Measurements from ENCODE around the gene GLUL.
"Not testable (repeated sequence)": the region's sequence is repeated elsewhere in the genome, so short reads cannot be mapped to it uniquely, and the experiment has no call there.

GLUL gene

GRCh38 chr1:182394055-182394775 is 2.6 kb upstream of the GLUL start:
- no peak for DNase-seq (ENCODE audit: low spot score)

- peak; percentile 44 for DNase-seq (ENCODE audit: low spot score)
Observed at GRCh38 chr1:182392050-182393028, 749 bp upstream of the GLUL start.

- no peak for DNase-seq (ENCODE audit: low spot score)
Observed at GRCh38 chr1:182391028-182391361, 595 bp downstream of the GLUL start.

GRCh38 chr1:182389619-182390047 is 2.0 kb downstream of the GLUL start:
- DNase-seq (ENCODE audit: low spot score), result peak; percentile 16

GRCh38 chr1:182388392-182389134 is 3.0 kb downstream of the GLUL start:
- no peak for DNase-seq (ENCODE audit: low spot score)

GRCh38 chr1:182387566-182387965 is 4.0 kb downstream of the GLUL start:
- no peak for DNase-seq (ENCODE audit: low spot score)

GRCh38 chr1:182386980-182387379 is 4.6 kb downstream of the GLUL start:
- DNase-seq (ENCODE audit: low spot score), result no peak

GRCh38 chr1:182385885-182386853 is 5.4 kb downstream of the GLUL start:
- no peak for DNase-seq (ENCODE audit: low spot score)

GRCh38 chr1:182384387-182384960 is 7.1 kb downstream of the GLUL start:
- no peak for DNase-seq (ENCODE audit: low spot score)

- no peak for DNase-seq (ENCODE audit: low spot score)
Observed at GRCh38 chr1:182383934-182384333, 7.7 kb downstream of the GLUL start.

GRCh38 chr1:182383037-182383661 is 8.4 kb downstream of the GLUL start:
- DNase-seq (ENCODE audit: low spot score), result no peak

- no peak for DNase-seq (ENCODE audit: low spot score)
Observed at GRCh38 chr1:182381962-182382819, 9.4 kb downstream of the GLUL start.

GRCh38 chr1:182380199-182380598 is 11.4 kb downstream of the GLUL start:
- no peak for DNase-seq (ENCODE audit: low spot score)

GRCh38 chr1:182379781-182380180 is 11.8 kb downstream of the GLUL start:
- DNase-seq (ENCODE audit: low spot score), result not testable (repeated sequence)

GRCh38 chr1:182376936-182377574 is 14.5 kb downstream of the GLUL start:
- DNase-seq (ENCODE audit: low spot score), result no peak

- no peak for DNase-seq (ENCODE audit: low spot score)
Observed at GRCh38 chr1:182374101-182374834, 17.3 kb downstream of the GLUL start.

GRCh38 chr1:182370532-182370931 is 21.1 kb downstream of the GLUL start:
- DNase-seq (ENCODE audit: low spot score), result no peak

- DNase-seq (ENCODE audit: low spot score), result no peak
Observed at GRCh38 chr1:182368903-182369302, 22.7 kb downstream of the GLUL start.

Measured in AG08396 (cell line).